GM21786 (cell line): ENCODE measurements around the gene LAMA2.

Experiments used
- ATAC-seq: cut with Tn5 transposase; IDR thresholded peaks from one replicate; pipeline ENCODE4 v1.9.1; 2021; ENCODE audit not compliant: unreplicated experiment

The LAMA2 gene

DNA sequence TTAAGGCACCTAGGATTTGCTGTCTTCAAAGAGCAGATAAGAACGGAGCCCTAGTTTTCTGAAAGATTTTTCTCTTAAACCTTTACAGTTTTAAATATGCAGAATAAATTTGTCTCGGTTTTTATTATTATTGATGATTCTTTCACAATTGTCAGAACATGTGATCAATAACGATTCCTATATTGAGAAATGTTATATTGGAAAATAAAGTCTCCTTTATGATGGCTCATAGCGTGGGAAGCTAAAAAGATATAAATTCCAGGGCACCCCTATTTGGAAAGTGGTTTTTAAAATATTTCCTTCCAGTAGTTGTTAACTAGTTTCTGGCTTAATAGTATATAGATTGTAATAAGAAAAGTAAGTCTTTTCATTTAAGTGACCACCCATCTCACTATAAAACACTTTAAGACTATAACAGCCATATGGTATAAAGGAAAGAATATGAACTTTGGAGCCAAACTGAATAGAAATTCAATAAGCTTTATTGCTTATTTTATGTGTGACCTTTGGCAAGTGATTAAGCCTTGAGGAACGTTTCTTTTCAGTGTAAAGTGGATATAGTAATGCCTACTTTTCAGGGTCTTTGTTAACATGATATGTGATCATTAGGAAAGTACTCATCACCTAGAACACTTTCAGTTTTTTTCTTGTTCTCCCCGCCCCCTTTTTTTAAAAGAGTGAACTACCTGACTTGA is 369.6 kb downstream of the LAMA2 start:
- ATAC-seq: no peak

DNA sequence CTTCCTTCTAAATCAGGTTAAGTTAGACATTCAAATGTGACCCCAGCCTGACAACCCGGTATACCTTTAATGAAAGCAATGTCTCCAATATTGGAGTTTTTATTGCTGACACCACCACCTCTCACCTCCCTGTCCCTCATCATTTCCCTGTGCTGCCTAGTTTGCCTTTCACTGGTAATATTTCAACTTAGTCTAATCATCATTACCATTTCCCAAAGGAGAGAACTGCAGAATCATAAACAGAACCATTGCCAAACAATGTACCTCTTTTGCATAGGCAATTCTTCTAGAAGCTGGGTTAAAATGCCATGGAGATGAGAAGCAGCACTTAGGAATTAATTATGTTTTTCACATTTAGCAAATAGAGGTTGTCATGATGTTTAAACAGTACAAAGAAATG is 370.3 kb downstream of the LAMA2 start:
- ATAC-seq: no peak

DNA sequence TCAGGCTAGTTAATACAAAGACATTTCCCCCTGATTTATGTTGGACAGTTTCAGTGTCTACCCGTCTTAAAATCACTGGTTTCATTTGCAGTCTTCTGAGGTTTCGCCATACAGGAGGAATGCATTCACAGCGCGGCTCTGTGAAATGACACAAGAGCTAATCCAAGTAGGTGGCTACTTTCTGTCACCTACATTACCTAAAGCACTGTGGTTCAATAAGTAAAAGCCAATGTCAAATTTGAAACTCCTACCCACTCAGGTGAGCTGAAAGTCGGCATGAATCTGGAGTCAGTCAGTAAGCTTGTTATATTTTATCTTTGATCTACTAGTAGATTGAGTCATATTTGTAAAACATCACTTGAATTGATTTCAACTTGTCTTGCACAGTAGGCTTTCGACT is 370.8 kb downstream of the LAMA2 start:
- ATAC-seq: no peak

DNA sequence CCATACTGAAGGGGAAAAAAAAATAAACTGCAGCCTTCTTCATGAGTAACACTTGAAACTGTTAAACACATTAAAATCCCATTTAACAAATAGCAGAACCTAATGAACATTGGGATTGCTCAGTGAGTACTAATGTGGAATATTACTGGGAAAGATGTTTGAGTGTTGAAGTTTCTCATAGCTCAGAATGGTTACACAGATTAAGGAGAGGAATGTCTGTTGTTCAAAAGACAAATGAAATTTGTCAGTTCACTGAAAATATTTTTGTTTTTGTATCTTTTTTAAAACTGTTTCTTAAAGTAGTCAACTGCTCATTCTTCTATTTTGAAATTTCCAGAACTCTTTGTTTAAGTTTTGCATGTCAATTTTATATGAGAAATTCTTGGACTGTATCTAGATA is 374.3 kb downstream of the LAMA2 start:
- no peak for ATAC-seq

DNA sequence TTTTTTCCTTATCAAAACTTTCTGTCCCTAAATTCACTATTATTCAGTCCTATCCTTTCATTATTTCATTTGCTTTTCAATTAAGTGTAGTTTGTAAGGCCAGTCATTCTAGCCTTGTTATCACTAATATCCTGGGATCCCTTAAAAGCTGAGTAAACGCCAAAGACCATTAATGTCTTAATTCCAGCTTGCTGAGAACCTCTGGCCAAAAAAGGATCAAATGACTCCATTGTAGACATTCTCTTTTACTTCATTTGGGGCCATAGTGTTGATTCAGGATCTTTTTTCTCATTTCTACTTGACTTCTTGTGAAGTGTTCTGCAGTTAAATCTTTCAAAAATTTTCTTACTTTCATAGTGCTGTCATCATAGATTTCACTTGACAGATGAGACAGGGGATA is 379.7 kb downstream of the LAMA2 start:
- ATAC-seq: no peak

DNA sequence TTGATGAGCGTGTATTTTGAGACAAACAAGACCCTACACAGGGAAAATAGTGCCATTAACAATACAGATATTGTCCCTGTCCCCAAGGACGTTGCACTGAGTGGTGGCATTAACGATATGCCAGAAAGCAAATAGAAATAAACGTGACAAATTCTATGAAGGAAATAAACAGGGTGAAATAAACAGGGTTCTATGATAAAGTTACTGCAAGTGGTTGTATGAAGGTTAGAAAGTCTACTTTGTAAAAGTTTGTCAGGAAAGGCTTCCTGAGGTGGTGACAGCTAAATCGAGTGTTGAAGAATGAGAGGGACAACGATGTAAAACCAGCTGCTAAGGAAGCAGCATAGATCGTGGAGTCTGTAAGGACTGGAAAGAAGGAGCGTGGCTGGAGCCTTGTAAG is 380.2 kb downstream of the LAMA2 start:
- no peak for ATAC-seq

DNA sequence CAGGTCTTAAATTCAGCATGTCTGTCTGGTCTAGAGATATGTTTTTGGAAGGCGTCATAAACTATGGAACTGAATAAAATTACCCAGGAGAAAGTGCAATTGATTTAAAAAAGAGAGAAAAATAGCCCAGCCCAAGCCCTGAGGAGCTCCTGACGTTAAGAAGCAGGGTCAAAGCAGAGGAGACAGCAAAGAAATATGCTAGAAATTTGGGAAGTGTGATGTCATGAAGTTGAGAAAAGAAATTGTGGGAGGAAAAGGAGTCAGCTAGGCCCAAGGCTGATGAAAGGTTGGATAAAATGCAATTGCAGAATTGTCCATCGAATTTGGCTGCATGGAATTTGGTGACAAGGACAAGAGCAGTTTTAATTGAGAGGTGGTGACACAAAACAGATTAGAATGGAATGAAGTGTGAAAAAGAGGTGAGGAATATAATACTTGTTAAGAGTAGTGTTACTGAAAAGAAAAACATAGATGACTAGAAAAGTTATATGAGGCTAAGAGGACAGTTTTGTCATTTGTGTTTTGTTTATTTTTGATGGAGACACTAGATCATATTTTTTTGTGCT is 381.6 kb downstream of the LAMA2 start:
- ATAC-seq: no peak

DNA sequence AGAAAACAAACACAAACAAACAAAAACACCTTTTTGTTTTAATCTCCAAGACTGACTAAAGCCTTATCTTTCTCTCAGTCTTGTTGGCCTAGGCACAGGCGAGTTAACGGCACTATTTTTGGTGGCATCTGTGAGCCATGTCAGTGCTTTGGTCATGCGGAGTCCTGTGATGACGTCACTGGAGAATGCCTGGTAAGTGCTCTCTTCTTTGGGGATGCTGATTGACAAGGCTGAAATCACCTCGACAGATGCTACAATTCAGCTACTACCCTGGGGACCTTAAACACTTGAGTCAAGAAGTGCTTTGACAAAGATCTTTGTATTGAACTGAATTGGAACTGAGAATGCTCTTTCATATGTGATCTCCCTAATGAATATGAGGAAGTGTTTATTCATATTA is 384.1 kb downstream of the LAMA2 start:
- no peak for ATAC-seq

DNA sequence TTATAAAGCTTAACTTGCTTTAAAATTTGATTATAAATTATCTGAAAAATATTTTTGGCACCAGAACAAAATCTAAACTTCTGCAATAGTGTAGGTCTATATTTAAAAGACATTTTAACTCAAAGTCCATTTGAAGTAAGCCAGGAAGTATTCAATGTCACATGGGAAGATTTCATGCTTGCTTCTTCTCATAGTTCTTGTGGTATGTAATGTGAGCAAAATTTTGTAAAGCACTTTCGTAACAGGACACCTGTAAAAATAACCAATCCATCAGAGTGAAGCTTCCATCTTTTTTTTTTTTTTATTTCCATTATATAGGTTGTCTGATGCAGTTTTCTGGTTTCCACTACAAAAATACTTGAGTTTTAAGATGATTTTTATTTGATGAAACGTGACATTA is 386.1 kb downstream of the LAMA2 start:
- no peak for ATAC-seq

DNA sequence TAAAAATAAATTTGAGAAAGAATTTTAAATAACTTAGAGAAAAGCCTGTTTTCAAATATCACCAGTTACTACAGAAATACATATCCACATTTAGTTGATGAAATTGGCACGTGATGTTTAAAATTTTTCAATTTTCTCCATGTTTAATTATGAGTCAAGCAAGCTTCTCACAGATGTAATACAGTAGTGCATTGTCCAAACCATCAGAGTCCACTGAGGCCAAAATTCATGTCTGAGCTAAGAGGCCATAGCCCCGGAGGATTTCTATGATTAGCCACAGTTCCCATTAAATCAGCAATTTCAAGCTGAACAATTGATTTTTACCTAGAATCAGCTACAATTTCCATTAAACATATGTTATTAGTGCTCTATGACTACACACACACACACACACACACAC is 387.0 kb downstream of the LAMA2 start:
- ATAC-seq: no peak

DNA sequence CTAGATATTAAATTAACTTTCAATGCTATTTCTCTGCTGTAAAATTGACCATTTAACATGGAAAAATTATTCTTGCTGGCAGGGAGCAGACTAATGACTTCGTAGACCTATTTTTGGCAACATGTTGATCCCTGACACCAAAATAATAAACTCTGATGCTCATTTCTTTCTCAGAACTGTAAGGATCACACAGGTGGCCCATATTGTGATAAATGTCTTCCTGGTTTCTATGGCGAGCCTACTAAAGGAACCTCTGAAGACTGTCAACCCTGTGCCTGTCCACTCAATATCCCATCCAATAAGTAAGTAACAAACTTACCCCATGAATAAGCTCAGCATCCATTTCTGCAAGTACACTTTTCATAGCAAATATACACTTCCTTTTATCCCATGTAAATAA is 387.5 kb downstream of the LAMA2 start:
- no peak for ATAC-seq

DNA sequence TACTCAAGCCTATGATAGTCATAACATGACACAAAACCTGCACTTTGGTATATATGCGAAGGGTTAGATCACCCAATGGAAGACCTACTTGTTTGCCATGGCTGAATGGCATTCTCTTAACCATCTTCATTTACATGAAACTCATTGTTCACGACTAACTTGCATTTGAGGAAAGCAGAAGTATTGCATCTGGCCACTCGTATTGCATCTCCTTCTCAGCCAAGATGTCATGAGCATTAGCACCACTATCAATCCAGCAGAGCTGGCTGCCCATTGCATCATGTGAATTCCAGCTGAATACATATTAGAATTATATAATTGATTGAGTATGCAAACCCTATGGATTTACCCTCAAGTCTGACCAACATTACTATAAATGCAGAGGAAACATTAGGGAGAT is 390.2 kb downstream of the LAMA2 start:
- no peak for ATAC-seq

DNA sequence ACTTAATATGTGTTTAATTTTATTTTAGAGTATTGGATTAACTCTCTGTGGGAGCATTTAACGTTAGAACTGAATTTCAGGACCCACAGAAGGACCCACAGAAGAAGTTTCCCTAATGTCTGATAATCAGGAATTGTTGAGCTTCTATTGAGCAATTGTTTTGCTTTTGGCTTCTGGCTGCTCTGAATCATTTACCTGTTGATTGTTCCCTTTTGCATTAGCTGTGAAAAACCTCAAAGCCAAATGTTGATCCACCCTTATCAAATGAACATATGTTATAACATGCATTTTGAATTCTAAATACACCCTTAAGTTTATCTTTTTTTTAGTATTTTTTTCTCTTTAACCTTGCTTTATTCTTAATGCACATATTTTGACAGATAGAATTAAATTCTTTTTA is 393.5 kb downstream of the LAMA2 start:
- ATAC-seq: no peak

DNA sequence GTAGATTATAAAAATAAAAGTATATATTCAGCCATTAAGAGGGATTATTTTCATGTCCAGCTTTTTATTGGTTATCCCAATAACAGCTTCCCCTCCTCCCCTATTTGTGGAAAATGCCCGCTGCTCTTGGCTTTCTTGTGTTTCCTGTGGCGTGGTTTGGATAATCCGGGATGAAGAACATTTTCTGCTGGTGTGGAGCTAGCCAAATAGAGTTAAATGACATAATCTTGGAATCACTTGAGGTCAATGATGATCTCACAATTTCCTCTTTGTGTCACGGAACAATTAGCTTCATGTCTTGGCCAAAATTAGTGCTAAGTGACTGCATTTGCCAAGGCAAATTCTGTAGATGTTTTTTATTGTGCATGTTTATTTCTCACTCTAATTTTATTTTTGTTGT is 394.0 kb downstream of the LAMA2 start:
- no peak for ATAC-seq

DNA sequence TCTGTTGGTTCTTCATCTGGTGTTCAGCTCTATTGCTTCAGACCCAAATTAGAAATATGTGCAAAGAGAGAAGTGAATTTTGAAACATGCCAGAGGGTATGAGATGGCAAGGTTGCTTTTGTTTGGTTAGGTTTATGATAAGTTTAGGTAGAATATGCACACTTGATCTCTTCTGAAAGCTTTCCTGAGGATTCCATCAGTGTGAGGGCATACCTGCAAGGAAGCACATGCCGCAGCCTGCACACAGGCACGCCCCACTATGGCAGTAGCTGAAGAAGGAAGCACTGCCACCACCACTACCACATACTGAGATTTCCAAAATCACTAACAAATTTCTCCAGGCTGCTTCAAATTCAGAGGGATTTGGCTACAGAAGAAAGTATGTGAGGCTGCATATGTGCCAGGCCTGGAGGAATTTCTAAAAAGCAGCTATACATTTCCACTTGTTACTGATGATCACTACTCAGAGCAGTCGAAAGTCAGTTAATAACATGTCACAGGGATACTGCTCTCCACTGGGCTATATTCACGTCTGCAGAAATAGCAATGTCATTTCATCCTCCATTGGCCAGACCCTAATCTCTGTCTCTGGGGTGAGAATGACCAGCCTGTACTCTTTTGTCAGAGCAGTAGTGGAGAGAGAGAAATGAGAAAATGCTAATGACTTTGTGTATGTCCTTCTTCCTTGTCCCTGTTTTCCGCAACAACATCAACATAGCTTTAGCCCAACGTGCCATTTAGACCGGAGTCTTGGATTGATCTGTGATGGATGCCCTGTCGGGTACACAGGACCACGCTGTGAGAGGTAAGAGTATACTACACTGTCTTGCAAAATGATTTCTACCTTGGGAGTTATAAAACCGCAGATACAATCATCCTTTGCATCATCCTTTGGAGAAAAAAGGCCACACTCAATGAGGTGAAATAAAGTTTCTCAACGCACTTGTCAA is 396.7 kb downstream of the LAMA2 start:
- ATAC-seq: no peak

DNA sequence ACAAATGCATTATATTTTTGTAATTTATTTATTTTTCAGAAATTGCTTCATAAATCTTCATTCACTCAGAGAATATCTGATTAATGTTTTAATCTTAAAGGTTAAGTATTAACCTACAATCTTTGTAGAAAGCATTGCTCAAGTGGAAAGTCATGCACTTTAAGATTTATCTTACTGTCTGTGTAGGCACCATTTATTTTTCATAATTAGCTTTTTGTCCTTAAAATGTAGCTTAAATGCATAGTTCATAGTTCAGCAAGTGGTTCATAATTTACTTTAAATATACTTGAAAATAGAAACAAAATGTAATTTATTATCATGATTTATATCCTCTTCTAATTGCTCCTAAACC is 397.3 kb downstream of the LAMA2 start:
- ATAC-seq: no peak

DNA sequence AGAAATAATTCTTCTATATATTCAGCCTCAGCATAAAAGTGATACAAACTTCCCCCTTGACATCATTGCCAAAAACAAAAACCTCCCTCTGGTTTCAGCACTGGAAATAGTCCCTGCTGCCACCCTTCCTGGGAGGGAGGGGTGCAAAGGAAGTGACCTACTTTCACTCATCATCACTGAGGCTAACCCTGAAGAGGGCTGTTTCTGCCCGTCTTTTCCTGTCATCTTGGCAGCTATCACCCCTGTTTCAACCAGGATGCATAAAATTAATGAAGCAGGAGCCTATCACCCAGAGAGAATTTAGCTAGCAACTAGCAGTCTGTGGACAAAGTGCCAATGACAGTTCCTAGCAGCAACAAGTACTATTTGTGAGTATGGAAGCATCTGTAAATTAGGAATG is 397.8 kb downstream of the LAMA2 start:
- ATAC-seq: no peak

DNA sequence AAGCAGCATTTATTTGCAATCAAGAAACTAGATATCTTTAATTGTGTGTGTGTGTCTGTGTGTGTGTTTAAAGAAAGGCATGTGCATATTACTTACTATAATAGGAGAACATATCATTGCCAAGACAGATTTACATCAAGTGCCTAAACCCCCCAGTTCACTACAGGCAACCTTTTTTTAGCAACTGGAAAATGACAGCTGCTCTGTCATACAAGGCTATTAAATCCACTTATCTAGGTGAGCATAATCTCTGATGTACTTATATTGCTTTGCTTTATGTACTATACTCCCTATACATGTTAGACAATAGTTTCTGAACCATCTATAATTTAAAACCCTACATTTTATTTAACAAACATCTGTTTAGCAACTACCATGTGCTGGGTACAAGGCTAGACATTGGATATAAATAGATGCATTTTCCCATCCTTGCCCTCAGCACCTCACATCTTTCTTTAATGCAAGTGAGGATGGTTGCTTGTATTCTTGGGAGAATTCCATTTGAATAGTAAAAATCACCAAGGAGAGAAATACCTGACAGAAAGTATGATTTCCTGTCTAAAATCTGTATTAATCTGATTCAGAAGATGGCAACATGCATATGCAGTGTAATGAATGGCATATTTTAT is 398.3 kb downstream of the LAMA2 start:
- no peak for ATAC-seq

DNA sequence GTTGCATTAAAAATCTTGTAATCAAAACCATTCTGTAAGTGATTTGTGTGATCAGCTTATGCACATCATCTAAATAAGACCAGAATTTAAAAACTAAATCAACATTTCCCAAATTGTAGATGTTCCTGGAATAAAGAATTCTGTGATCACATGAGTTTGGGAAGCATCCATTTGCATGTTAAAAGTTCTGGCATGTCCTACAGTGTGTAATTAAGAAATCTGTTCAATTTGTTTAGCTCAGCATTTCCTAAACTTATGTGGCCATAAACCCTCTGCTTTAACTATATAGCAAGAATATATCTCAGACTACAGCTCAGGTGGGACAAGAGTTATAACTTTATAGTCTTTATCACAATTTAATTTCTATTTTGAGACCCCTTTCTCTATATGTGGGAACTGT is 399.1 kb downstream of the LAMA2 start:
- no peak for ATAC-seq

DNA sequence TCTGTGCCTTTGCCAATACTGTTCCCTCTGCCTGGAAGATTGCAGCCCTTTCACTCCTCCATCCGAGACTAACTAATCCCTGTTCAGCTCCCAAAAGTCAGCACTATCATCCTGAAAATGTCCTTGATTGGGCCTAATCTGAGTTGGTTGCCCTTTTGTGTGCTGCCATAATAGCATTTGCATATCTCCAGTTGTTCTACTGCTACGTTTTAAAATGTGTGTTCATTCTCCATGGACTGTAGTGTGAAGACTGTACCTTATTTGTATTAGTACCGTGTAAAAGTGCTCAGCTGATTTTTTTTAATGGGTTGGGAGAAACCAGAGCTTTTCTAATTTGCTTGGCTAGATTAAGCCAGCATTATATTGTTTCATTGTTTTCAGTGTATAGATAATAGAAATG is 401.3 kb downstream of the LAMA2 start:
- ATAC-seq: no peak

DNA sequence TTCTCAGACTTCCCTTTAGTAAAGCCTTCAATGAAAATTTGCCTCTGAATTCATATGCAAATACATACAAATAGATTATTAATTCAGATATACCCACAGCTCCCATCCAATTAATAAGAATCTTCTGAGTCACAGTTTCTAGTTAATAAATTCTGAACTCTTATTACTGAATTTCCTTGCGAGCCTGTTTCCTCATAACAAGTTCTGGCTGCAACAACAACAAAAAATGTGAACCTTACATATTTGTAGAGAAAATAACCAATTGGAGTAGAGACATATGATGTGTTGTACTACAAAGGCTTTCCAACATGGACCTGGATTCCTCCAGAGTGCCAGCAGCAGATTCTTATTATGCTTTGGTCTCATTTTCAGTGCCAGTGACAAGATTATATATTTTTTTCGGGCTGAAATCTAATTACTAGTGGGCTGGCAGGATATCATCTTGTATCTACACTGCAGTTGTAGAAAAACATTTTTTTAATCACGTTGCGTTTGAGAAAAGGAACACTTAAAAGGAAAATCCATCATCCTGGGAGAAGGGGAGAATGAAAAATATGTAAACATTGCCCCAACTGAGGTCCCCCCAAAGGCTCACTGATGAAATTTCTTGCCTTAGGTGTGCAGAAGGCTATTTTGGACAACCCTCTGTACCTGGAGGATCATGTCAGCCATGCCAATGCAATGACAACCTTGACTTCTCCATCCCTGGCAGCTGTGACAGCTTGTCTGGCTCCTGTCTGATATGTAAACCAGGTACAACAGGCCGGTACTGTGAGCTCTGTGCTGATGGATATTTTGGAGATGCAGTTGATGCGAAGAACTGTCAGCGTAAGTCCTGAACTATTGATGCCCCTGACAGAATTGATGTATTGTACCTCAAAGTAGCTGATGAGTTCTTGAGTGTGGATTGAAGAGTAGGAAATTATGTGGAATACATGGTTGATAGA is 404.6 kb downstream of the LAMA2 start:
- ATAC-seq: no peak
